GM12874 (cell line): ENCODE data around the gene DZIP1.

Experiments used
- CTCF ChIP-seq: IDR thresholded peaks from 2 replicates; pipeline ENCODE4 v1.5.1; 2011; ENCODE audit warnings: low read depth, mild to moderate bottlenecking, control low read depth, low read length, moderate library complexity; ENCODE audit not compliant: insufficient read depth

The DZIP1 gene

GRCh38 chr13:95607366-95607765, 37.1 kb downstream of the DZIP1 start:
- TF ChIP-seq CTCF: no peak

- TF ChIP-seq CTCF: no peak
These were observed 38.9 kb downstream of the DZIP1 start for GRCh38 chr13:95605448-95606125.

- no peak for TF ChIP-seq CTCF
These were observed 40.0 kb downstream of the DZIP1 start for GRCh38 chr13:95604556-95604915.

- no peak for TF ChIP-seq CTCF
These were observed 40.5 kb downstream of the DZIP1 start for GRCh38 chr13:95603887-95604555.

GRCh38 chr13:95601906-95602305, 42.6 kb downstream of the DZIP1 start:
- TF ChIP-seq CTCF: no peak

- no peak for TF ChIP-seq CTCF
These were observed 43.3 kb downstream of the DZIP1 start for GRCh38 chr13:95601216-95601615.

- no peak for TF ChIP-seq CTCF
These were observed 47.8 kb downstream of the DZIP1 start for GRCh38 chr13:95596701-95597100.
